Lower leg skin (tissue), 3 donors: ENCODE measurements around the gene SOX6.

Experiments used
- CTCF ChIP-seq, 3 donors: fragments of 450-650 bp; IDR thresholded peaks; one replicate each; pipeline ENCODE4 v1.5.1; 2016; ENCODE audit warnings: antibody characterized with exemption in 3 of 3, mild to moderate bottlenecking in 3 of 3, moderate library complexity in 2 of 3
- POLR2A ChIP-seq, 2 donors: fragments of 450-650 bp; IDR thresholded peaks; one replicate each; pipeline ENCODE4 v1.6.1; 2016 to 2017; ENCODE audit warnings: antibody characterized with exemption in 2 of 2, mild to moderate bottlenecking in 1 of 2, moderate library complexity in 1 of 2

GRCh38 chr11:16361108-16361865 lies 4.9 kb upstream of the SOX6 start:
- TF ChIP-seq CTCF (IDR thresholded peaks at IDR 0.05) (no peak), POLR2A (IDR thresholded peaks at IDR 0.05) (no peak)
